ENCODE results near the gene IQGAP3.
A peak's percentile ranks its signal among the peaks of the same experiment; 100 is the strongest.

DNA sequence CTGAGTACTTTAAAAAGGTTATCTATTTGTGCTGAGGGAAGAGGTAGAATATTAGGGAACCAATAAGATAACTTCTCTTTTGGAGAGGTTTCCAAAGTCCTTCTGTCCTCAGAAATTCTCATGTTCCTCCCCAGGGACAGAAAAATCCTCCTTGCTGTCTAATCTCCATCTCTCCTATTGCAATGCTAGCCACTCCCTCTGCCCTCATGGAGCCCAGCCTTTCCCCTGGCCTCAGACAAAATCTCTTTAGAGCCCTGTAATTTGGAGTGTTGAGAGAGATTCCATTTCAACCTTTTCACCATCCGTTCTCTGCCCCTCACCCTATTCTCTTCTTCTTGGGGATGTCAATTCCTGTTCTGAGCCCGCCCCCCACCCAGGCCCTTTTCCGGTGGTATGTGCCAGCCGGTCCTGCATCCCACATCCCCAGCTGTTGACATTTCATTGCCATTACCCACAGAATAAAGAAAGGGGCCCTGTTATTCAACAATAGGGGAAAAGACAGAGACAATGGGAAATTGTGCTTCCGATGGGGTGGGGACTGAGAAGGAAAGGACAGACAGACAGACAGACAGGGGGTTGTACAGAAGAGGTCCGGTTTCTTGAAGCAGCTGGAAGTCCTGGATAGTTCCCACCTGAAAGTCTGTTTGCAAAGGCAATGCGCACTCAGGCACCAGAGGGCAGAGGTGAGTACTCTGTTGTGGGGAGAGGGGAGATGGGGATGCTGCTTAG lies 46.7 kb upstream of the IQGAP3 start, which contains the start of gene HAPLN2:
- TF ChIP-seq CTCF (IDR thresholded peaks at IDR 0.05) (peak in 1 of 5 experiments; percentile 23), POLR2AphosphoS5 (IDR thresholded peaks at IDR 0.05) (no peak), POLR2A (IDR thresholded peaks at IDR 0.05) (no peak), EP300 (IDR thresholded peaks at IDR 0.05; ENCODE audit: low read depth) (no peak)

Measured in transverse colon (tissue), 4 donors.